ENCODE results near the gene SLIT3.

SLIT3 gene

DNA sequence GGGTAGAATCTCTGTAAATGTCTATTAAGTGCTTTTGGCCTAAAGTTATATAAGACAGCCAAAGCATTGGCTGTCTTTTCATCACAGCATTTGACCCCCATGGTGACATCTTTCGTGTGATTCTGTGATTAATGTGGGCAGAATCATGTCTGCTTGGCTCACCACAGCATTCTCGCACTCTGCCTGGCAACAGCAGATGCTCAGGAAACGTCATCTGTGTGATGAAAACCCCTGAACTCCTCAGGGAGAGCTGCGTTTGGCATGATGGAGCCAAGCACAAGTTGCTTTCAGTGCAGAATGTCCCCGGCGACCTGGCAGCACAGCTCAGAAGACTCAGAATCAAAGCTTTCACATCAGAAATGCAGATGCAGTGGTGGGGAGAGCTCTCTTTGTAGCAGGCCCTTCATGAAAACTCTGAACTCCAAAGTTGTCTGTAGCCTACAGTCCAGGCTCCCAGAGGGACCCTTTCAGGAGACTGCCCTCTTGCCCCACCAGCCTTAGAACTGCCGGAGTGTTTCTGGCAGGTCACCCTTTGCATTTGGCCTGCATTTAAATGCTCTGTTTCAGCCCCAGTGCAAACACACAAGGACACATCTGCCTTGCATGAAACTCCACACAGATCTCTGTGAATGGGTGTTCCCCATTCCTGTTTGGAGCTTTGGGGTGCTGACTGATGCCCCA lies 566.2 kb downstream of the SLIT3 start:
- DNase-seq (ENCODE audit: low spot score) = no peak

GRCh38 chr5:168734119-168734518 lies 566.8 kb downstream of the SLIT3 start:
- DNase-seq (ENCODE audit: low spot score) = no peak

- no peak for DNase-seq (ENCODE audit: low spot score)
Observed at GRCh38 chr5:168728546-168729211, 572.3 kb downstream of the SLIT3 start.

GRCh38 chr5:168727547-168727946 lies 573.4 kb downstream of the SLIT3 start:
- DNase-seq (ENCODE audit: low spot score) = no peak

DNA sequence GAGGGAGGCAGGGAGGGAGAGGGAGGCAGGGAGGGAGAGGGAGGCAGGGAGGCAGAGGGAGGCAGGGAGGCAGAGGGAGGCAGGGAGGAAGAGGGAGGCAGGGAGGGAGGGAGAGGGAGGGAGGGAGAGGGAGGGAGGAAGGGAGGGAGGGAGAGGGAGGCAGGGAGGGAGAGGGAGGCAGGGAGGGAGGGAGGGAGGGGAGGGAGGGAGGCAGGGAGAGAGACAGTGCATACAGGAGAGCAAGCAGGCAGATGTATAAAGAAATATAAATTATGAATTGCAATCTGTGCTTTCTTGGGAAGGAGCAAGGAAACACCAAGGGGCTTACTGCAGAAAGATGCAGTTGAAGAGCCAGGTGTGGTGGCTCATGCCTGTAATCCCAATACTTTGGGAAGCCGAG lies 574.6 kb downstream of the SLIT3 start:
- DNase-seq (ENCODE audit: low spot score) = no peak

DNA sequence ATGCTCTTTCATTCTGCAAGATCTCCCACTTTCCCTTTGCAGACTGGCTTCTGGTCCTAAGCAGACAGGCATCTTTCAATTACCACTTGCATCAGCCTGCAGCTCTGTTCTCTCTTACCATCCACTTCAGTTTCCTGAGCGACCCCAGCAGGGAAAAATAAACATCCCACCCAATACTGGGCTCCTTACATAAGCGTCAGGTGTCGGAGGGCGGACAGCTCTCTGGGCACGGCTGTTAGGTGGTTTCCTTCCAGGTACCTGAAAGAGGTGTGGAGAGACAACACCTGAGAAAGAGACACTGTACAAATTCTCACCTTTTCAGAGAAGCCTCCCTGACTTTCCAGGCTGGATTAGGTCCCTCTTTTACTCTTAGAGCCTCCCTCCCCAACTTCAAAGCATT lies 576.7 kb downstream of the SLIT3 start:
- DNase-seq (ENCODE audit: low spot score) = no peak

- DNase-seq (ENCODE audit: low spot score) = no peak
Observed at GRCh38 chr5:168723037-168723436, 577.9 kb downstream of the SLIT3 start.

- no peak for DNase-seq (ENCODE audit: low spot score)
Observed at GRCh38 chr5:168721966-168722365, 579.0 kb downstream of the SLIT3 start.

DNA sequence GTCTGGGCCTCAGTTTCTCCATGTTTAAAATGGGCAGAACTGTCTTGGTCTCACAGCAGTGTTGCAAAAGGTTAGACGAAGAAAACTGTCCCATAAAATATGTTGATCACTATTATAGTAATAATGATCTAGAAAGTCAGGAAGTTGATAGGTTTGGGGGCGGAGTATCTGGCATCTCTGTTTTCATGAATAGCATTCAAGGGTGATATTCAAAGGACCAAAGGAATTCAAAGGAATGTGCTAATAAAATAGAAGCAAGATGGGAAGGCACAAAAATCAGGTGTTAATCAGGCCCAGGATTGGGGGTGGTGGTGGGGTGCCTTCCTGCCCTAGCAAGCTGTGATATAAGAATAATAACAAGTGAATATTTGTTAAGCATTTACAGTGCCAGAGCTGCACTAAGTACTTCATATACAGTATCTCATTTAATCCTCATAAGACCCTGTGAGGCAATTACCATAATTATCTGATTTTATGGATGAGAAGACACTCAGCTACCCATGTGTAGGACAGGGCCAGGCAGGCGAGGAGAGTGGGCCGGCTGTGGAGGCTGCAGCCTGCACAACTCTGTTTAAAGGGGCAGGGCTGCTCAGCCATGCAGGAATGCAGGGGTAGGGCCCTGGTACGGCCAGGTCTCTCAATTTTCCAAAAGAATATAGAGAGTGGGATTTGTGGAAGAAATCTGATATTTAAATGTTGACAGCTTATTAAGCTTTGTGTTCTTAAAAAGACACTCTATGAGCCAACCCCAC lies 579.8 kb downstream of the SLIT3 start:
- no peak for DNase-seq (ENCODE audit: low spot score)

DNA sequence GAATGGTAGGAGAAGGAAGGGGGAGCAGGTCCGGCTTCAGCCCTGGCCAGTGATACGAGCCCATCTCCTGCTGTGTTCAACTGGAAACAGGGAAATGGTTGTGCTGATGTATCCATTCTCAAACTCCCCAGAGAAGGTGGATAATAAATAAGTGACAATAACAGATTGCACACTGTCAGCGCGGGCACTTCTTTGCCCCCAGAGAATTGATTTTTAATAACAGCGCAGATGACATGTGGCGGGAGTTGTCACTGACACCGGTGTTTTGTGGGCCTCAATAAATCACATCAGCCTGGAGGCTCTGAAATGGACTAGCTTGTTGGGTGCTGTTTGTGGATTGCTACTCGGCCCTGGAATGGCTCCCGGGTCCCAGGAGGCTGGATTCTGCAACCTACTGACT lies 580.4 kb downstream of the SLIT3 start:
- no peak for DNase-seq (ENCODE audit: low spot score)

DNA sequence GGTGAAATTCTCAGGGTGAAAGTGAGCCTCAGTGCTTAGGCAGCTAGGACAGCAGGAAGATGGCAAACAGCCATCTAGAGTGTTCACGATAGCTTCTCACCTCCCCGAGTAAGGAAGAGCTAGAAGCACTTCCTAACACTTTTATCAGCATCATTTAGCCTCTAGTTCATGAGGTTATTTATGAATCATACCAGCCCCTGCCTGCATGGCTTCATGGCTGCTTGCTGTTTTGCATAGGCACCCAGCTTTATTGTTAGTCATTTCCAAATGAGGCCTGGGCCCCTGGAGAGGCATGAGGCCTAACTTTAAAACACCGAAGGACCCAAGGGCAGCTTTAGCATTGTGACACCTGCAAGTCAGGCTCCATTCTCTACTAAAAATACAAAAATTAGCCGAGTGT lies 586.9 kb downstream of the SLIT3 start:
- DNase-seq (ENCODE audit: low spot score) = peak; percentile 35

GRCh38 chr5:168713051-168713450 lies 587.9 kb downstream of the SLIT3 start:
- no peak for DNase-seq (ENCODE audit: low spot score)

- peak; percentile 92 for DNase-seq (ENCODE audit: low spot score)
Observed at GRCh38 chr5:168712280-168712924, 588.5 kb downstream of the SLIT3 start.

DNA sequence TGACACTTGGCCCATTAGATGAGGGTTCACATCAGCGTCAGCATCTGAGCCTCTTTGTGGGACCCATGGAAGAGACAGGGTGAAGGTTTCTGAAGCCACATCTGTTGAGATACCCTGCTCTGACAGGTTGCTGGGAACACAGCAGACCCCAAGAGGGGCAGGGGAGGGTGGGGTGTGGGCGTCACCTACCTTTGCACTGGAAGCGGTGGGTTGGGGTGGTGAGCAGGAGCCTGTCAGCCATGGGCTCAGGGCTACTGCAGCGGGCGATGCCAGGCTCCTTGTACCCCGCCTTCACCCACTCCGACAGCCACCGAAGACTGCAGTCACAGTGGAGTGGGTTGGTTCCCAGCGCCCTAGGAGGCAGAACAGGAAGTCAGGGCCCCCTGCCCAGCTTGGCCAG lies 590.2 kb downstream of the SLIT3 start:
- DNase-seq (ENCODE audit: low spot score) = no peak

GRCh38 chr5:168707716-168708695 lies 592.9 kb downstream of the SLIT3 start:
- no peak for DNase-seq (ENCODE audit: low spot score)

- no peak for DNase-seq (ENCODE audit: low spot score)
Observed at GRCh38 chr5:168706655-168707069, 594.3 kb downstream of the SLIT3 start.

- no peak for DNase-seq (ENCODE audit: low spot score)
Observed at GRCh38 chr5:168705321-168705720, 595.6 kb downstream of the SLIT3 start.

DNA sequence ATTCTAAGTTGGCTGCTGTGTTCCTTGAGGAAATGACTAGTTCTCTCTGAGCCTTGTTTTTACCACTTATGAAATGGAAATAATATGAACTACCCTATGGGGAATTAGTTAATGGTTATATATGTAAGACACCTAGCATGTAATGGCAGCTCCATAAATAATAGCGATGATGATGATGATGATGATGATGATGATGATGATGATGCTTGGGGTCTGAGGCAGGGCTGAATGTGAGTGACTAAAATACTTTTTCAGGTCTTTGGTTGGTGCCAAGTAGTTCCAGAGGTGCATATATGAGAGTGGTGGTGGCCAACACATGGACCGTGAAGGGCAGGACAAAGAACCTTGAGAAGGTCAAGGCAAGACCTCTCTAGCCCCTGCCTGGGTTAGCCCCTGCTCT lies 598.4 kb downstream of the SLIT3 start:
- no peak for DNase-seq (ENCODE audit: low spot score)

DNA sequence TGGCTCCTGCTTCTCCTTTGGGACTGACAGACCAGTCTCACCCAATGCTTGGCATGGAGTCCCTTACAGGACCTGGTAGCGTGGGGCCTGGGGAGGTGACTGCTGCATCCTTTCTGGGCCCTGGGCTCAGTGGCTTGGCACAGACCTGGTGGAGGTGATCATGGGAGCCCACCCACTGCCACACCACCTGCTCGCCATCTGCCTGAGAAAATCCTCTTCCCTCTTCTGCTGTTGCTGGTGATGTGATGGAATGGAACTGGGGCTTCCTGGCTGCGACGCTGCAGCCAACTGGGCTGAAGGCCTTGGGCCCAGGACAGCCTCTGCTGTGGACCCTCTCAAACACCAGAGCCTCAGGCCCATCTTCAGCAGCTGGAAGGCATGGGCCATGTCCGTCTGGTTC lies 599.3 kb downstream of the SLIT3 start:
- DNase-seq (ENCODE audit: low spot score) = no peak

- no peak for DNase-seq (ENCODE audit: low spot score)
Observed at GRCh38 chr5:168699002-168699401, 601.9 kb downstream of the SLIT3 start.

GRCh38 chr5:168697034-168697720 lies 603.8 kb downstream of the SLIT3 start:
- DNase-seq (ENCODE audit: low spot score) = no peak
